ENCODE results near the gene C1orf210.

Gene C1orf210

DNA sequence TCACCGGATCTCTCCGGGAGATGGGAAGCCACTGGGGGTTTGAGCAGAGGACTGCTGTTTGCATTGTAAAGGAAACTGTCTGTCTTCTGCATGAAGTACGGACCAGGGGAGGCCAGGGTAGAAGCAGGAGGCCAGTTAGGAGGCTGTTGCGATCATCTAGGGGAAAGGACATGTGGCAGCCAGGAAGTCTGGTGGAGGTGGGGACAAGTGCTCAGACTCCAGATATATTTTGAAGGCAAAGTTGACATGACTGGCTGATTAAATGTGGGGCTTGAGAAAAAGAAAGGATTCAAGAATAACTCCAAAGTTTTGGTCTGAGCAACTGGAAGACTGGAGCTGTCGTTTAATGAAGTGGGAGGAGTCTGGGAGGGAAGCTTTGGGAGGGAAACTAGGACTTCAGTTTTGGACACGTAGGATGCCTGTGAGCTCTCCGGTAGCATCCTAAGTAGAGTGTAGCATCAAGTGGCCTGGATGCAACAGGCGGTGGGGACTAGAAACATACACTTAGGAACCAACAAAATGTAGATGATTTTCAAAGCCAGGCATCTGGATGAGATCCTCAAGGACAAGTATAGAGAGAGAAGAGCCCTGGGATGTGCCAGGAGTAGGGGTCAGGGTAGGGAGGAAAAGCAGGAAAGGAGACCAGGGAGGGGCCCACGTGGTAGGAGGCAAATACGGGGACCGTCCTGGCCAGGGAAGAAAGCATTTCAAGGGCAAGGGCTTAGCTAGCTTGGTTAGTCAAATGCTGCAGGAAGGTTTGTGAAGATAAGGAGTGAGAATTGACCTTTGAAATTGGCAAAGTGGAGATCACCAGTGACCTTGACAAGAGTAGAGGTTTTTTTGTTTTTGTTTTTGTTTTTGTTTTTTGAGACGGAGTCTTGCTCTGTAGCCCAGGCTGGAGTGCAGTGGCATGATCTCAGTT, 3.7 kb upstream of the C1orf210 start:
- Mint-ChIP-seq H3K36me3 (no peaks in the 10 kb centered on the region), H3K9me3 (no peaks in the 10 kb centered on the region), H3K4me1 (peaks cover 5% of the 10 kb centered on the region), H3K4me3 (no peak overlapping the region), H3K27me3 (peaks cover 18% of the 10 kb centered on the region), H3K27ac (no peak overlapping the region)
- ATAC-seq: no peak

DNA sequence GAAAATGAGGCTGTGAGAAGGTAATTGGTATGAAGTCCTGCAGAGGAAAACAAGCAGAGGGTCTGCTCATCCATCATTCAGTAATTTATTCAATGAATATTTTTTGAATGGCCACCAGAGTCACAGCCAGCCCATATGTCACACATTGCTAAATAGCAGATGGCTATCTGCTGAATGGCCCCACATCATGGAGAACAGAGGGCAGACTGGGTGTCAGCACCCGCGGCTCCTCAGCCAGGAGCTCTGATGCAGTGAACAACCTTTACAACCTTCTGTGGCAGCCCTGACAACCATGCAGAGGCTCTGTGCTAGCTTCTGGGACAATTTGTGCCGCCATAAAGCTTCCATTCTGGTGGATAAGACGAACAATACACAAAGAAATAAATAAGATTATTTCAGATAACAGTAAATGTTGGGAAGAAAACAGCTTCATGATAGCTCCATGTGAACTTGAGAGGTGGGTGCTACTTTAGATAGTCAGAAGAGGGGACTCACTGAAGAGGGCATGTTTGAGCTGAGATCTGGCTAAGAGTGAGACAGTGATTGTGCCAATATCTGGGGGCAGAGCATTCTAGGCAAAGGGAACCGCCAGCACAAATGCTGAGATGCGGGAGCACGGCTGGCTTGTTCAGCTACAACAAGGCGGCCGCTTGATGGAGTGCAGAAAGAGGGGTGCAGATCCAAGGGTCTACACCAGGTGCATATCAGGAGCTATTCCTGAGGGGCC, 2.8 kb upstream of the C1orf210 start:
- Mint-ChIP-seq H3K27me3 (peaks cover 18% of the 10 kb centered on the region), H3K4me1 (peaks cover 5% of the 10 kb centered on the region), H3K4me3 (no peak overlapping the region), H3K36me3 (no peaks in the 10 kb centered on the region), H3K9me3 (no peaks in the 10 kb centered on the region), H3K27ac (no peak overlapping the region)
- ATAC-seq: no peak

DNA sequence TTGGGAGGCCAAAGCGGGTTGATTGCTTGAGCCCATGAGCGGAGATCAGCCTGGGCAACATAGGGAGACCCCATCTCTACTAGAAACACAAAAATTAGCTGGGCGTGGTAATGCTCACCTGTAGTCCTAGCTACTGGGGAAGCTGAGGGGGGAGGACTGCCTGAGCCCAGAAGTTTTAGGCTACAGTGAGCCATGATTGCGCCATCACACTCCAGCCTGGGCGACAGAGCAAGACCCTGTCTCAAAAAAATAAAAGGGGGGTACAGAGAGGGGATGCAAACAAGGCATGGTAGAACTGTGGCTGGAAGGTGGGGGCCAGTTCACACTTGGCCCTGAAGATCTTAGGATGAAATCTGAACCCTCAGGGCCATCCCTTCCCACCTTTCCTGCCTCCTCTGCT, 1.2 kb upstream of the C1orf210 start:
- no peaks in the 10 kb centered on the region for H3K9me3 Mint-ChIP-seq
- no peak overlapping the region for H3K27ac Mint-ChIP-seq
- H3K27me3 Mint-ChIP-seq: peaks cover 18% of the 10 kb centered on the region
- no peaks in the 10 kb centered on the region for H3K36me3 Mint-ChIP-seq
- no peak overlapping the region for H3K4me3 Mint-ChIP-seq
- no peaks in the 10 kb centered on the region for H3K4me1 Mint-ChIP-seq
- ATAC-seq: no peak

DNA sequence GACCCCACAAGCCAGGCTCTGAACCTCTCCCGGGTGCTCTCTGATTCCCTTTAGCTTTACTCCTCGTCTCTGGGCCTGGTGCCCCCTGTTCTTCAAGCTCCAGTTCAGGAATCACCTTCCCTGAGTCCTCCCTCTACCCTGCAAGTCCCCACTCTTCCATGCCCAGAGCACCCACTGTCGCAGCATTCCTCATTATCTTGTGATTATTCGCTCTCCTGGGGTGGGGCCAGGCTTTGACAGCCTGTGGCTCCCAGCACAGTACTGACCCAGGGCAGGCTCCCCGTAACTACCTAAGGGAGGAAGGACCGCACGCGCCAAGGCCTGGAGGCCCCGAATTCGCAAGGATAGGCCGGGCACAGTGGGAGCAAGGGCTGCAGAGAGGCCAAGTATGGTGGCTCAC, 734 bp upstream of the C1orf210 start:
- no peaks in the 10 kb centered on the region for H3K36me3 Mint-ChIP-seq
- no peak for ATAC-seq
- H3K4me1 Mint-ChIP-seq: no peaks in the 10 kb centered on the region
- H3K4me3 Mint-ChIP-seq: no peak overlapping the region
- peaks cover 18% of the 10 kb centered on the region for H3K27me3 Mint-ChIP-seq
- no peak overlapping the region for H3K27ac Mint-ChIP-seq
- no peaks in the 10 kb centered on the region for H3K9me3 Mint-ChIP-seq

DNA sequence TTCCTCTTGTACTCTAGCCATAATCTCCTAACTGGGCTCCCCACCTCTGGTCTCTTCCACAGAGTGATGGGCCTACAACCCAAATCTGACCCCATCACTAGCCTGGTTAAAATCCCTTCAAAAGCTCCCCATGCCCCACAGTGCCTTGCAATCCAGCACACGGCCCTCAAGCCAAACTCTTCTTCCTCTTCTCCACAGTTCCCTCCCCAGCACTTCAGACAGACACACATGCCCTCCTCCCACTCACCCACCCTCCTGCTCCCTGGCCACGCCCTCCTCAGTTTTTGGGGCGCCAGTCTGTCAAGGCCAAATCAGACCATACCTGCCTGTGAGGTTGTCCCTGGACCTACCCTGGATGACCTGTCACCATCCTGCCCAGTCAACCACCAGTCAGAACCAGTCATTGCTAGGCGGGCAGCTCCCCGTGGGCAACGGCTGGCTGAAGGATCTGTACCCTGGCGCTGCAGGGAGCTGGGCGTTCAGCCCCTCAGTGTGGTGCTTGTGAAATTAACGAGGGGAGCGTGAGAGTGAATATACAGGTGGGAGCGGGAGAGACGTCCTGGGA, 753 bp downstream of the C1orf210 start:
- Mint-ChIP-seq H3K27me3 (peaks cover 30% of the 10 kb centered on the region), H3K27ac (no peak overlapping the region), H3K4me3 (no peak overlapping the region), H3K4me1 (no peaks in the 10 kb centered on the region), H3K9me3 (no peaks in the 10 kb centered on the region), H3K36me3 (no peaks in the 10 kb centered on the region)
- no peak for ATAC-seq

GRCh38 chr1:43284065-43284464, 1.3 kb downstream of the C1orf210 start:
- H3K9me3 Mint-ChIP-seq: no peaks in the 10 kb centered on the region
- H3K4me3 Mint-ChIP-seq: no peak overlapping the region
- no peak overlapping the region for H3K27ac Mint-ChIP-seq
- ATAC-seq: no peak
- H3K4me1 Mint-ChIP-seq: no peaks in the 10 kb centered on the region
- H3K36me3 Mint-ChIP-seq: no peaks in the 10 kb centered on the region
- peaks cover 33% of the 10 kb centered on the region for H3K27me3 Mint-ChIP-seq

- H3K4me1 Mint-ChIP-seq: no peaks in the 10 kb centered on the region
- H3K27me3 Mint-ChIP-seq: peaks cover 33% of the 10 kb centered on the region
- H3K4me3 Mint-ChIP-seq: no peak overlapping the region
- H3K9me3 Mint-ChIP-seq: no peaks in the 10 kb centered on the region
- H3K27ac Mint-ChIP-seq: no peak overlapping the region
- ATAC-seq: no peak
- H3K36me3 Mint-ChIP-seq: no peaks in the 10 kb centered on the region
These were observed 2.9 kb downstream of the C1orf210 start for GRCh38 chr1:43282220-43283195.

GRCh38 chr1:43280692-43281091, 4.7 kb downstream of the C1orf210 start:
- Mint-ChIP-seq H3K27me3 (peaks cover 35% of the 10 kb centered on the region), H3K36me3 (no peaks in the 10 kb centered on the region), H3K27ac (no peak overlapping the region), H3K4me3 (no peak overlapping the region), H3K9me3 (no peaks in the 10 kb centered on the region), H3K4me1 (no peaks in the 10 kb centered on the region)
- ATAC-seq: no peak

DNA sequence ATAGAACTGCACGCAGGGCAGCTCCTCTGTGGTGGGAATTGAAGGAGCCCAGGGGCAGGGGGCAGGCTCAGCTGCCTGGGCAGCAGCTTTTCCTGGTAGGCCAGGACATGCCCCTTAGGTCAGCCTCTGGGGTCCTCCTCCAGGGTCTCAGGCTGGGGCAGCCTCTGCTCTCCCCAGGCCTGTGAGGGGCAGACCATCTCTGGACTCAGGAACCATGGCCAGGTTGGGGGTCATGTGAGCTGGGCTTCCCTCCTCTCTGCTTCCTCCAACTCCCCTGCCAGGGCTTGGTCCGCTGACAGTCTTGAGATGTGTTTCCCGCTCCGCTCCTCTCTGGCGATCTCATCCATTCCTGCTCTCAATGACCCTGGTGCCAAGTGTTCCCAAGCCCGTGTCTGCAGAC, 5.7 kb downstream of the C1orf210 start:
- H3K4me1 Mint-ChIP-seq: peaks cover 1% of the 10 kb centered on the region

GRCh38 chr1:43279161-43279560, 6.2 kb downstream of the C1orf210 start:
- Mint-ChIP-seq H3K27me3 (peaks cover 25% of the 10 kb centered on the region), H3K36me3 (no peaks in the 10 kb centered on the region), H3K4me3 (no peak overlapping the region), H3K4me1 (peaks cover 6% of the 10 kb centered on the region), H3K27ac (no peak overlapping the region), H3K9me3 (no peaks in the 10 kb centered on the region)
- no peak for ATAC-seq

More for the DNA sequence above, 5.7 kb downstream of the C1orf210 start:
- ATAC-seq: no peak
- H3K4me3 Mint-ChIP-seq: no peak overlapping the region
- no peaks in the 10 kb centered on the region for H3K36me3 Mint-ChIP-seq
- H3K27ac Mint-ChIP-seq: no peak overlapping the region
- no peaks in the 10 kb centered on the region for H3K9me3 Mint-ChIP-seq
- peaks cover 25% of the 10 kb centered on the region for H3K27me3 Mint-ChIP-seq

- H3K27ac Mint-ChIP-seq: no peak overlapping the region
- no peaks in the 10 kb centered on the region for H3K9me3 Mint-ChIP-seq
- ATAC-seq: no peak
- H3K36me3 Mint-ChIP-seq: no peaks in the 10 kb centered on the region
- peaks cover 7% of the 10 kb centered on the region for H3K4me1 Mint-ChIP-seq
- no peak overlapping the region for H3K4me3 Mint-ChIP-seq
- peaks cover 25% of the 10 kb centered on the region for H3K27me3 Mint-ChIP-seq
These were observed 8.1 kb downstream of the C1orf210 start for GRCh38 chr1:43277116-43277876.

DNA sequence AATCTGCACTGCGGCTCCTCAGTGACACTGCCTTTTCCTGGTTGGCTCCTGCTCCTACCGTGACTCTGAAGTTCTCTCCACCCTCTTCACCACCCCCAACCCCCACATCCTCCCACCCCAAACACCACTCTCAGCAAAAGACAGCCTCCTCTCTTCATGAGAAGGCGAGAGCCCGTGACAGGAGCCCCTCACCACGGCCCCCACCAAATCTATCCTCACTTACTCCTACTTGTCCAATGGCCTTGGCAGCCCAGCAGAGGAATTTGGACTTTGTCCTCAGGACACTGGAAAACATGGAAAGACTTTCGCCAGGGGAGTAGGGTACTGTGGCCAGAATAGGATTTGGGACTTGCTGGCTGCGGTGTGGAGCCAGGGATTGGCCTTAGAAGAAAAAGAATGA, 8.7 kb downstream of the C1orf210 start:
- H3K4me1 Mint-ChIP-seq: peaks cover 7% of the 10 kb centered on the region
- H3K4me3 Mint-ChIP-seq: no peak overlapping the region
- no peak for ATAC-seq
- H3K27ac Mint-ChIP-seq: no peak overlapping the region
- H3K9me3 Mint-ChIP-seq: no peaks in the 10 kb centered on the region
- H3K36me3 Mint-ChIP-seq: no peaks in the 10 kb centered on the region
- peaks cover 31% of the 10 kb centered on the region for H3K27me3 Mint-ChIP-seq

DNA sequence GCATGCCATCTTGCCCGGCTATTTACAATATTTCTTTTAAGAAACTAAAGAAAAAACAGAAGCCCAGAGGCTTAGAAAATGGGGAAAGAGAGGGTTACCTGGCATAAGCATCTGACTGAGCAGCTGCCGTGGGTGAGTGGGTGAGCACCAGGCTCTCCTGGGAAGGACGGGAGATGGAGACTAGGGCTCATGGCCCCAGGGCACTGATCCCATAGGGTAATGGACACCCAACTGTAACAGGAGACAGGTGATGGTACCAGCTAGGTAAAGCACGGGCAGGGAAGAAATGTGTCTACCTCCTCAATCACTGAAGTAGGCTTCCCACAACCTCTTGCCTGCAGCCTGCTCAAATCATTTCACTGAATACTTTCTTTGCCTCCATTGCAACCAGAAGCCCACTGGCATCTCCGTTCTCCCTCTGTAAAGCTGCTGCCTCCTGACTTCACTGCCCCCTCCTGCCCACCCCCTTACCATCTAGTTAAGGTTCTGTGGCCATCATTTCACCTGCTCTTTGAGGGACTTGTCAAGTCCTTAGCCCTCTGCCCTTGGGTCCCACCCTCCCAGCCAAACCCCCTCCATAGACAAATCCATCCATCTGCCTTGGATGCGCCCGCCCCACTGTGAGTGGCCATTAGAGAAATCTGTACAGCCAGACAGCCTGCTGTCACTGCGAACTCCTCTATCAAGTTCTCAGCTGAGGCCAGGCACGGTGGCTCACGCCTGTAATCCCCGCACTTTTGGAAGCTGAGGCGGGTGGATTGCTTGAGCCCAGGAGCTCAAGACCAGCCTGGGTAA, 9.4 kb downstream of the C1orf210 start:
- Mint-ChIP-seq H3K9me3 (no peaks in the 10 kb centered on the region), H3K27ac (no peak overlapping the region), H3K4me1 (peaks cover 11% of the 10 kb centered on the region), H3K36me3 (no peaks in the 10 kb centered on the region), H3K4me3 (no peak overlapping the region), H3K27me3 (peaks cover 38% of the 10 kb centered on the region)
- no peak for ATAC-seq
